ENCODE measurements around the gene RBM15. TPM values are rescaled to one million over a fixed set of nuclear protein-coding genes. Genes with fewer than 3 reads are reported as not detected.

The RBM15 gene, protein sequence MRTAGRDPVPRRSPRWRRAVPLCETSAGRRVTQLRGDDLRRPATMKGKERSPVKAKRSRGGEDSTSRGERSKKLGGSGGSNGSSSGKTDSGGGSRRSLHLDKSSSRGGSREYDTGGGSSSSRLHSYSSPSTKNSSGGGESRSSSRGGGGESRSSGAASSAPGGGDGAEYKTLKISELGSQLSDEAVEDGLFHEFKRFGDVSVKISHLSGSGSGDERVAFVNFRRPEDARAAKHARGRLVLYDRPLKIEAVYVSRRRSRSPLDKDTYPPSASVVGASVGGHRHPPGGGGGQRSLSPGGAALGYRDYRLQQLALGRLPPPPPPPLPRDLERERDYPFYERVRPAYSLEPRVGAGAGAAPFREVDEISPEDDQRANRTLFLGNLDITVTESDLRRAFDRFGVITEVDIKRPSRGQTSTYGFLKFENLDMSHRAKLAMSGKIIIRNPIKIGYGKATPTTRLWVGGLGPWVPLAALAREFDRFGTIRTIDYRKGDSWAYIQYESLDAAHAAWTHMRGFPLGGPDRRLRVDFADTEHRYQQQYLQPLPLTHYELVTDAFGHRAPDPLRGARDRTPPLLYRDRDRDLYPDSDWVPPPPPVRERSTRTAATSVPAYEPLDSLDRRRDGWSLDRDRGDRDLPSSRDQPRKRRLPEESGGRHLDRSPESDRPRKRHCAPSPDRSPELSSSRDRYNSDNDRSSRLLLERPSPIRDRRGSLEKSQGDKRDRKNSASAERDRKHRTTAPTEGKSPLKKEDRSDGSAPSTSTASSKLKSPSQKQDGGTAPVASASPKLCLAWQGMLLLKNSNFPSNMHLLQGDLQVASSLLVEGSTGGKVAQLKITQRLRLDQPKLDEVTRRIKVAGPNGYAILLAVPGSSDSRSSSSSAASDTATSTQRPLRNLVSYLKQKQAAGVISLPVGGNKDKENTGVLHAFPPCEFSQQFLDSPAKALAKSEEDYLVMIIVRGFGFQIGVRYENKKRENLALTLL
- 10 to 100 TPM; 13.7 to 19.6 TPM for total RNA-seq
- long read RNA-seq, full-length matches to known transcripts, result 7 of 9 reads
- long read RNA-seq, partial matches to known transcripts, result 0 of 9 reads
- long read RNA-seq, other reads (novel, unspliced or antisense), result 2 of 9 reads

DNA sequence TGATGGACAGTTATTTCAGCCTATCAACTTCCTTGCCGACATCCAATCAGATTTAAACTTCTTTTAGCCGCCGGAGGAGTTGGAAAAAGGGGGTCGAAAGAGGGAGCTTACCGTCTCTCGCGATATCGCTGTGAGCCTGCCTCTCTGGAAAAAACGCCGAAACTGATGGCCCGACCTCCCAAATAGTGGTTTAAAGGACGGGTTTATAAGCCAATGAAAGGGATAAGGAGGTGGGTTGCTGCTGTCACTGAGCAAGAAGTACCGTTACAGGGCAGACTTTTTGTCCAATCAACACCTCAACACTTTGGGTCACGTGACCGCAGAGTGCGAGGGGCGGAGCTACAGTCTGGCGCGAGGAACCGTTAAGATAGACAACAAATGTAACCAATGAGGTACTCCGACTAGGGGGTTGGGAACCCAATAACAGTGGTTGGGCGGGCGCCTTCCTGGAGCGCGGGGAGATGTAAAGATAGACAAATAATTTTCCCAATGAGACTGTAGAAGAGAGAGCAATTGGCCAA lies at the start of gene RBM15:
TSS of gene RBM15 (plus strand) at position 492 of the 521 bp plus-strand sequence. CDS start at position 521, 29 bp downstream.
- intact Hi-C loops (cut with DNase I), result loop anchor here in 1 of 2 donors (2.0 kb wide), 1 partner anchor 68 kb away; the partner anchor contains the start of gene LAMTOR5
- ATAC-seq (peak; percentile 83 to 88), DNase-seq (peak; percentile 98)

DNA sequence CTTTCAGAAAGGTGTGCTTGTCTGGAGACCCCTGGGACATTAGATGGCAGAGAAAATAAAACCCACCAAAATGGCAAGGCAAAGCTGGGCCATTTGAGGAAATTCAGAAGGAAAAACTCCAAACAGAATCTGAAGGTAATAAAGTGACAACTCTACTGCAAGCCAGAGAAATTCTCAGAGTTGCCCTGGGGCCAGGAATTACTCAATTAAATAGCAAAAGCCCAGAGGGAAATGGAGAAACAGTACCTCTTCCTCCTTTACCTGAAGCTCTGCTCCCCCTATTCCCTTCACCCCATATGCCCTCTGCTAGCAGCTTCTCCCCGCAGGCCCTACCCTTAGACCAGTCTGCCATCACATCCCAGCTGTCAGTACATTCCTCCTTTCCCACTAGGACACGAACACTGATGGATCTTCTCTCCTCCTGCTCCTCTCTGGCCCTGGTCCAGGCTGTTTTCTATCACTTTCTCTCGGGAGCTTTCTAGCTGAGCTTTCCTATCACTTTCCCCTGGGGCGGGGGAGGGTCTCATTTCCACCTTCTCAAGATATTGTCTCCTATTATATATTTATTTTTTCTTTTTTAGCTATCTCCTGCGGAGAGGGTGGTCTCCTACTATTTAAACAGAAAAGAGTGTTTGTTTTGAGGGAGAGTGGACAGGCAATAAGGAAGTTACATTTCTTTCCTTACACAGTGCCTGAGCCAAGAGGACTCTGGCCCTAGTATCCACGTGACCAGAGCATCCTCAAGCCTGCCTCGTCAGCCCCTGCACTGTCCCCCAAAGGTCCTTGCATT lies 47.7 kb upstream of the RBM15 start:
- intact Hi-C loops (cut with DNase I), result no loop called here
- ATAC-seq (no peak), DNase-seq (no peak)

GRCh38 chr1:110292031-110292741 lies 47.0 kb upstream of the RBM15 start:
- ATAC-seq, result no peak
- DNase-seq, result no peak
- intact Hi-C loops (cut with DNase I), result no loop called here

- intact Hi-C loops (cut with DNase I), result no loop called here
- ATAC-seq (no peak), DNase-seq (no peak)
Measured at GRCh38 chr1:110293601-110294104, 45.5 kb upstream of the RBM15 start.

GRCh38 chr1:110294308-110294707 lies 44.9 kb upstream of the RBM15 start:
- intact Hi-C loops (cut with DNase I), result no loop called here
- ATAC-seq, result no peak
- DNase-seq, result no peak

GRCh38 chr1:110298991-110299390 lies 40.2 kb upstream of the RBM15 start:
- DNase-seq, result no peak
- ATAC-seq, result no peak
- intact Hi-C loops (cut with DNase I), result no loop called here

GRCh38 chr1:110300412-110301085 lies 38.6 kb upstream of the RBM15 start:
- intact Hi-C loops (cut with DNase I), result no loop called here

DNA sequence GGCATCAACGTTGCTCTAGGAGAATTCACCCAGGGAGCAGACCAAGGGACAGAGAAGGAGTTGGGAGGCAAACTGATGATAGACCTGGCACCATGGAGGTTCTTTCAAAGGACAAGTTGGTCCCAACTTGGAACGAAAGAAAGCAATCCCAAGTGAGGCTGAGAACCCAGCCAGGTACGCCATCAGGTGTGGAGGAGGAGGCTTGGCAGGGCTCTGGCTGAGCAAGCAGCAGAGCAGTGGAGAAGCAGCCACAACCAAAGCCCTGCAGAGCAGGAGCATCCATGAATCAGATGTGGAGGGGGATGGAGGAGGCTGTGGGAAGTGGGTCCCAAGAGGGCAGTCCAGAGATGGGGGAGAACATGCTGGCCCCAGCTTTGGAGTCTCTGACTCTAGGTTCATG lies 36.3 kb upstream of the RBM15 start:
- DNase-seq (no peak), ATAC-seq (no peak)
- intact Hi-C loops (cut with DNase I), result no loop called here

More at GRCh38 chr1:110300412-110301085, 38.6 kb upstream of the RBM15 start:
- ATAC-seq (no peak), DNase-seq (no peak)

GRCh38 chr1:110305900-110306420 lies 33.2 kb upstream of the RBM15 start:
- ATAC-seq, result no peak
- DNase-seq, result no peak
- intact Hi-C loops (cut with DNase I), result no loop called here

DNA sequence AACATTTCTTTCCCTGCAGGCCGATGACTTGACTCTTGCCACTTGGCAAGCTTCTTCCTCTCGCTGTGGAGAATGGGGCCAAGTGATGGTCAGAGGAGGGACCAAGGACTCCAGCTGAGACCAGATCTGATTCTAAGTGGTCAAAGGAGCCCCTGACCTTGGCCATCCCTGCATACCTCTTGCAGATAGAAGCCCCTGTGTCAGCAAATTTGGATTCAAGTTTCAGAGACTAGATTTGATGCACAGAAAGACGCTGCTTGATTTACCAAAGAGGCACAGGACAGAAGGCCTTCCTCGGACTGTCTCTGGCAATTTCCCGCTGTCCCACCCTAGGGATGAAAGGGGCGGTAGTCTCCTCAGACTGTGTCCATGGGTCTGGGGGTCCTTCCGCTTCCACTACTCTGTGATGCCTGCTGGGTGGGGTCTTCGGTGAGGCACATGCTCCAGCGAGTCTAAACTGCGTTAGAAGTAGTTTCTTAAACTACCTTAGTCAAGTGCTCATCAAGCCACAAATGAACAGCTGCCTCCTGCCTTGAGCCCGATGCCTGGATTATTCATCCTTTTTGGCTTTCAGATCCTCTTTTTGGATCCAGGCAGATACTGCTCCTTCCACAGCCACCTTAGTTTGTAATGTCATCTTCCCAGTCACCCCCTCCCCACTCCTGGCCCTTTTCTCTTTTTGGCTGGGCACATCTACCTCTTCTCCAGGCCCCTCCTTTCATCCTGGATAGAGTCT lies 31.8 kb upstream of the RBM15 start:
- DNase-seq (no peak), ATAC-seq (peak in 1 of 2 donors; percentile 8)
- intact Hi-C loops (cut with DNase I), result no loop called here

DNA sequence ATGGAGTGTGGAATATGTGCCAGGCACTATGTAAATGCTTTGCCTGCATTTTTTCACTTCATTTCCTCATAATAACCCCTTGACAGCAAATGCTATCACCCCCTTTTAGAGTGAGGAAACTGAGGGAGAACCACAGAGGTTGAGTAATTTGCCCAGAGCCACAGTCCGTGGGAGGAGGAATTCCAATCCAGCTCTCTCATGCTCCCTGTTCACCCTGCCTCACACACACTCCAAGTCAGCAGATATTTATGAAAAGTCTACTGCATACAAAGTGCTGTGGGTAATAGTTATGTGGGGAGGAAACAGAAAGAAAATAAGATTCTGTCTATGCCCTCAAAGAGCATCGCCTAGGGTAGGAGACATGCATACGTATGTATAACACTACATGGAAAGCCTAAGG lies 30.9 kb upstream of the RBM15 start:
- peak; percentile 22 for DNase-seq
- intact Hi-C loops (cut with DNase I), result no loop called here
- peak in 1 of 2 donors; percentile 80 for ATAC-seq

DNA sequence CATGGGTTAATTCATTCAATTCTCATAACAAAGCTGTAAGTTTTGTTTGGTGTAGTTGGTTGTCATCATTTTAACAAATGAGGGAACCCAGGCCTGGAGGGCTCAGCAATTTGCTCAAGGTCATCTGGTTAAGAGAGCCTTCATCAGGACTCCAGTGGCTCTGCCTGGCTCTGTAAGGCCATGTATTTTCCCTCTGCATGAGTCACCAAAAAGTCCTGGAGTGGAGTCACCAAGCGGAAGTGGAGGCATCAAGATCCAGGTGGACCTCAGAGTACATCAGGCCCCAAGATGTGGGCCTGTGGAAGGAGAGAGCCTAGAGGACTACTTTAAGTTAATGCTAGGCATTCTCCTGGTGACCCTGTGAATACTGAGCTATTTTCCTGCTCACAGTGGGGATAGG lies 30.0 kb upstream of the RBM15 start:
- DNase-seq (no peak), ATAC-seq (peak in 1 of 2 donors; percentile 3)
- intact Hi-C loops (cut with DNase I), result no loop called here

GRCh38 chr1:110309767-110310166 lies 29.4 kb upstream of the RBM15 start:
- ATAC-seq (peak in 1 of 2 donors; percentile 80), DNase-seq (no peak)
- intact Hi-C loops (cut with DNase I), result loop anchor here (2.0 to 10.0 kb wide), 3 partner anchors 101 to 155 kb away; no protein-coding TSS in a partner anchor

DNA sequence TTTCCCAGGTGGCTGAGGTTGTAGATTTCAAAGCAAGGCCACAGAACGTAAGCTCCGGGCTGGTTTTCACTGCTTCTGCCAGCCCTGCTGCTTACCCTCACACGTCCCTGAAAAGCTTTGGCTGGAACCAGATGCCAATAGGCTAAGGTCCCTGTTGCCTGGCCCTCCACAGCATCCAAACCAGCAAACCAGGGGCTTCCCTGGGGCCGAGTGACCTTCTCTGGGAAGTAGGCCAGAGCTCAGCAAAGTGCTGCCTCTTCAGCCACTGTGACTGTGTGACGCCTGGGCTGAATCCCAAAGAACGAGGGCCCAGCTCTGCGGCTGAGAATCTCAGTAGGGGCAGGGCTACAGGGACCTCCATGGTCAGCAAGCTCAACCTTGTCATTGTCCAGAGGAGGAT lies 28.9 kb upstream of the RBM15 start:
- ATAC-seq (peak in 1 of 2 donors; percentile 66), DNase-seq (peak; percentile 28)
- intact Hi-C loops (cut with DNase I), result loop anchor here (2.0 to 10.0 kb wide), 3 partner anchors 101 to 155 kb away; no protein-coding TSS in a partner anchor

DNA sequence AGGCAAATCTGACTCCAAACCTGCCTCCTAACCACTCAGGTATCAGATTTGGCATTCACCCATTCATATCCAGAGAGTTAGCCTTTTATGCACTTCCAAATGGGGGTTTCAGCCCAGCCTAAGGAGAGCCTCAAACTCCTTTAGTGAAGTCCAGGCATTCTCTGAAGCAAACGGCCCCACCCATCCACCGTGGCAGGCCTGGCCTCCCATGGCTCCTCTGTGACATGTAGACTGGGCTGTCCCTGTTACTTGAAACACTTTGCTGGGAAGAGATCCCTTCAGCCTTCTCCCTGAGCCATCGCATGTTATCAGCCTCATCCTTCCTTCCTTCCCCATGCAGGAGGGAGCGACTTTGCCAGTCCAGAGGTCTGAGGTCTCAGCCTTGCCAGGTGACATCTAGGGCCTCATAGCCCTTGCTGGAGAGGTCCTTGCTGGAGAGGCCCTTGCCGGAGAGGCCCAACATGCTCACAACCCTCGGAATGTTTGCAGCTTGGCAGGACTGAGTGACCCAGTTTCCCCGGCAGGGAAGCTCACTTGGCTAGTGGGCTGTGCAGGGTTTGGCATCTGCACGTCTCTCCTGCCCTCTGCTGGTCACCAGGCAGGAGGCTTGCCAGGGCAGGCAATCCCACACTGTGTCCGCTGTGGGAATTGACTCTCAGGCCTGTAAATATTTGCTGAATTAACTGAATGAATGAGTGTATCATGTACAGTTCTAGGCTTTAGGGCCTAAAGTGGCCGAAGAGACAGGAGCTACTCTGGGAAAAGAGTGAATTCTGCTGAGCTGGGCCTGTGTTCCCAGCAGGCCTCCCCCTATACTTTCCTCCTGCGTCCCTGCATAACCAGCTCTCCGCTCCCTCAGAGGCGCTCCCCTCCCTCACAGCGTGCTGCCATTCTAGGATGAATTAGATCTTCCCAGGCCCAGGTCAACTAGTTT lies 26.7 kb upstream of the RBM15 start:
- ATAC-seq (peak; percentile 85 to 95), DNase-seq (peak; percentile 86)
- intact Hi-C loops (cut with DNase I), result loop anchor here (1.0 to 10.0 kb wide), 3 partner anchors 105 to 152 kb away; no protein-coding TSS in a partner anchor

Measured in left cardiac atrium (tissue), 4 donors.